BLaER1 treated with 17β-estradiol and CSF1 and Interleukin-3, amounts not matched to agents 10 nM and 100 nM (cell line): ENCODE measurements around the gene NUP98.
"Not testable (repeated sequence)": the region's sequence is repeated elsewhere in the genome, so short reads cannot be mapped to it uniquely, and the experiment has no call there.

Source experiments
- H3K27ac ChIP-seq, 11 experiments: shearing (Covaris generic); formaldehyde crosslinking; 2 replicates each; pipeline ENCODE4 v1.8.1; 2022
- H3K27me3 ChIP-seq, 11 experiments: shearing (Covaris generic); formaldehyde crosslinking; 2 replicates each; pipeline ENCODE4 v1.8.1; 2022
- H3K36me3 ChIP-seq, 11 experiments: shearing (Covaris generic); formaldehyde crosslinking; 2 replicates each; pipeline ENCODE4 v1.8.1; 2022
- H3K4me1 ChIP-seq, 10 experiments: shearing (Covaris generic); formaldehyde crosslinking; 2 replicates each; pipeline ENCODE4 v1.8.1; 2022
- H3K4me2 ChIP-seq, 11 experiments: shearing (Covaris generic); formaldehyde crosslinking; 2 replicates each; pipeline ENCODE4 v1.8.1; 2022
- H3K4me3 ChIP-seq, 10 experiments: shearing (Covaris generic); formaldehyde crosslinking; 2 replicates each; pipeline ENCODE4 v1.8.1; 2022
- H3K9ac ChIP-seq, 11 experiments: shearing (Covaris generic); formaldehyde crosslinking; 2 replicates each; pipeline ENCODE4 v1.8.1; 2022
- H3K9me3 ChIP-seq, 11 experiments: shearing (Covaris generic); formaldehyde crosslinking; replicated peaks in 1 of 11; 2 replicates each; pipeline ENCODE4 v1.8.1; 2022
- H4K20me1 ChIP-seq, 11 experiments: shearing (Covaris generic); formaldehyde crosslinking; 2 replicates each; pipeline ENCODE4 v1.8.1; 2022
- Cebpa-rat ChIP-seq, 11 experiments: shearing (Covaris generic); IDR thresholded peaks; 2 replicates each; pipeline ENCODE4 v1.8.1; 2022

NUP98 gene

GRCh38 chr11:3783611-3784010 lies 13.7 kb downstream of the NUP98 start:
- H3K4me1 ChIP-seq = peaks cover 37 to 84% (median 69%) of the 10 kb centered on the region in 10 experiments
- H3K4me3 ChIP-seq = no peak overlapping the region
- peak overlapping the region in 6 of 11 experiments; percentile 66 to 87 (median 78); a peak in 11 of 22 replicates for H3K4me2 ChIP-seq
- peaks cover 23 to 91% (median 73%) of the 10 kb centered on the region in 11 experiments for H3K36me3 ChIP-seq
- peak overlapping the region in 10 of 11 experiments; percentile 65 to 82 (median 76); a peak in 13 of 22 replicates for H3K27ac ChIP-seq
- no peaks in the 10 kb centered on the region for H3K9me3 ChIP-seq
- peaks cover 76 to 100% (median 97%) of the 10 kb centered on the region in 11 experiments for H4K20me1 ChIP-seq
- H3K9ac ChIP-seq = no peak overlapping the region; a peak in 3 of 22 replicates
- TF ChIP-seq Cebpa-rat (IDR thresholded peaks at IDR 0.05) = no peak
- H3K27me3 ChIP-seq = no peaks in the 10 kb centered on the region

GRCh38 chr11:3782963-3783362 lies 14.4 kb downstream of the NUP98 start:
- H3K4me2 ChIP-seq = peak overlapping the region in 6 of 11 experiments; percentile 0 to 87 (median 78); a peak in 10 of 22 replicates
- H3K9ac ChIP-seq = peak overlapping the region in 1 of 11 experiments; percentile 10; a peak in 3 of 22 replicates
- no peak overlapping the region for H3K4me3 ChIP-seq
- no peak for TF ChIP-seq Cebpa-rat (IDR thresholded peaks at IDR 0.05)
- peaks cover 74 to 100% (median 96%) of the 10 kb centered on the region in 11 experiments for H4K20me1 ChIP-seq
- H3K9me3 ChIP-seq = no peaks in the 10 kb centered on the region
- H3K4me1 ChIP-seq = peaks cover 37 to 78% (median 63%) of the 10 kb centered on the region in 10 experiments
- no peaks in the 10 kb centered on the region for H3K27me3 ChIP-seq
- H3K27ac ChIP-seq = peak overlapping the region in 9 of 11 experiments; percentile 30 to 79 (median 52); a peak in 14 of 22 replicates
- peaks cover 30 to 91% (median 73%) of the 10 kb centered on the region in 11 experiments for H3K36me3 ChIP-seq

DNA sequence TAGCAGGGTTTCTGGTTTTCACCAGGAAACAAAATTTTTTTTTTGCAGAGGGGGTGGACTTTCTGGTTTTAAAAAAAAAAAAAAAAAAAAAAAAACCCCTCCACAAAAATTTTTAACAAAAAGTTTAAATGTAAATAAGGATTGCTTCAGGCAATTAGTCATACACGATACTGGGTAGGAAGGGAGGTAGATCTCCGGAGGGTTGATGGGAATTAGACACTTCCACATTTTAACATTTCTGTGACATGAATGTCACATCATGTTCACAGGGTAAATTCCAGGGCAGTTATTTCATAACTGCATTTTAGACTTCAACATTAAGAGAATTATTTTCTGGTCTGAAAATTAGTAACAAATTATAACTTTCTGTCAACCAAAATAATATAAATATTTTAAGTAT lies 15.9 kb downstream of the NUP98 start:
- H3K36me3 ChIP-seq = peaks cover 45 to 95% (median 78%) of the 10 kb centered on the region in 11 experiments
- H3K9me3 ChIP-seq = no peaks in the 10 kb centered on the region
- H4K20me1 ChIP-seq = peaks cover 61 to 99% (median 87%) of the 10 kb centered on the region in 11 experiments
- peaks cover 27 to 62% (median 47%) of the 10 kb centered on the region in 10 experiments for H3K4me1 ChIP-seq
- no peak for TF ChIP-seq Cebpa-rat (IDR thresholded peaks at IDR 0.05)
- H3K27me3 ChIP-seq = no peaks in the 10 kb centered on the region
- peak overlapping the region in 7 of 11 experiments; percentile 5 to 79 (median 50); a peak in 8 of 22 replicates for H3K27ac ChIP-seq
- no peak overlapping the region for H3K4me3 ChIP-seq
- peak overlapping the region in 3 of 11 experiments; percentile 53 to 81 (median 53); a peak in 4 of 22 replicates for H3K4me2 ChIP-seq
- H3K9ac ChIP-seq = peak overlapping the region in 2 of 11 experiments; percentile 41 to 62; a peak in 2 of 22 replicates

GRCh38 chr11:3775736-3776406 lies 21.5 kb downstream of the NUP98 start:
- Histone ChIP-seq H3K9me3 (no peaks in the 10 kb centered on the region), H3K9ac (no peak overlapping the region), H3K36me3 (peaks cover 99 to 100% (median 100%) of the 10 kb centered on the region in 11 experiments), H4K20me1 (peaks cover 23 to 94% (median 77%) of the 10 kb centered on the region in 11 experiments; a peak in 21 of 22 replicates), H3K4me1 (peaks cover 0 to 7% (median 0%) of the 10 kb centered on the region in 10 experiments; a peak in 6 of 20 replicates), H3K27ac (no peak overlapping the region), H3K4me2 (no peak overlapping the region), H3K27me3 (no peaks in the 10 kb centered on the region), H3K4me3 (no peak overlapping the region)
- TF ChIP-seq Cebpa-rat (IDR thresholded peaks at IDR 0.05) = no peak

GRCh38 chr11:3773180-3773579 lies 24.2 kb downstream of the NUP98 start:
- no peak for TF ChIP-seq Cebpa-rat (IDR thresholded peaks at IDR 0.05)
- no peak overlapping the region for H3K4me3 ChIP-seq
- no peak overlapping the region for H3K27ac ChIP-seq
- H3K9me3 ChIP-seq = no peaks in the 10 kb centered on the region
- peaks cover 11 to 93% (median 60%) of the 10 kb centered on the region in 11 experiments; a peak in 21 of 22 replicates for H4K20me1 ChIP-seq
- no peaks in the 10 kb centered on the region for H3K27me3 ChIP-seq
- H3K36me3 ChIP-seq = peaks cover 99 to 100% (median 100%) of the 10 kb centered on the region in 11 experiments
- H3K9ac ChIP-seq = no peak overlapping the region
- no peak overlapping the region for H3K4me2 ChIP-seq
- peaks cover 0 to 4% (median 0%) of the 10 kb centered on the region in 10 experiments; a peak in 2 of 20 replicates for H3K4me1 ChIP-seq

GRCh38 chr11:3767536-3767935 lies 29.8 kb downstream of the NUP98 start:
- Histone ChIP-seq H3K9ac (0 out of 22 replicates have a peak overlapping the region, but pooled peaks of 1 of the 11 experiments have one; percentile 36), H4K20me1 (peaks cover 4 to 92% (median 56%) of the 10 kb centered on the region in 11 experiments; a peak in 20 of 22 replicates), H3K4me2 (peak overlapping the region in 3 of 11 experiments; percentile 11 to 44 (median 38); a peak in 4 of 22 replicates), H3K4me1 (peaks cover 0 to 16% (median 0%) of the 10 kb centered on the region in 10 experiments; a peak in 6 of 20 replicates), H3K9me3 (no peaks in the 10 kb centered on the region), H3K27me3 (no peaks in the 10 kb centered on the region), H3K36me3 (peaks cover 100% of the 10 kb centered on the region in 11 experiments), H3K4me3 (no peak overlapping the region), H3K27ac (peak overlapping the region in 2 of 11 experiments; percentile 15 to 26; a peak in 3 of 22 replicates)
- TF ChIP-seq Cebpa-rat (IDR thresholded peaks at IDR 0.05) = no peak

- H3K9me3 ChIP-seq, H3K27me3 ChIP-seq, H3K4me3 ChIP-seq: not testable (repeated sequence)
- Histone ChIP-seq H4K20me1 (peaks cover 3 to 95% (median 52%) of the 10 kb centered on the region in 11 experiments; a peak in 20 of 22 replicates), H3K4me1 (peaks cover 0 to 16% (median 0%) of the 10 kb centered on the region in 10 experiments; a peak in 6 of 20 replicates), H3K9ac (0 out of 22 replicates have a peak overlapping the region, but pooled peaks of 1 of the 11 experiments have one; percentile 36), H3K36me3 (peaks cover 100% of the 10 kb centered on the region in 11 experiments), H3K27ac (peak overlapping the region in 1 of 11 experiments; percentile 26; a peak in 2 of 22 replicates), H3K4me2 (peak overlapping the region in 1 of 11 experiments; percentile 11; a peak in 1 of 22 replicates)
These were observed 30.5 kb downstream of the NUP98 start for GRCh38 chr11:3766836-3767235.

DNA sequence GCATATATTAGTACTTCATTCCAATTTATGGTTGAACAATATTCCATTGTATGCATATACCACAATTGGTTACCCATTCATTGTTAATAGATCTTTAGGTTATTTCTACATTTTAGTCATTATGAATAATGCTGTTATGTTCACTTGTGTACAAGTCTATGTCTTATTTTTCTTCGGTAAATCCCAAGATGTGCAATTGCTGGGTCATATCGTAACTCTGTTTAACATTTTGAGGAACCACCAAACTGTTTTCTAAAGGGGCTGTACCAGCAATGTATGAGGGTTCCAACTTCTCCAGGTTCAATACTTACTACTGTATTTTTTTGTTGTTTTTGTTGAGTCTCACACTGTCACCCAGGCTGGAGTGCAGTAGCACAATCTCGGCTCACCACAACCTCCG lies 33.1 kb downstream of the NUP98 start:
- Histone ChIP-seq H3K4me3 (no peak overlapping the region), H3K27ac (no peak overlapping the region), H3K9ac (no peak overlapping the region), H3K4me1 (peaks cover 0 to 16% (median 0%) of the 10 kb centered on the region in 10 experiments; a peak in 6 of 20 replicates), H3K9me3 (no peaks in the 10 kb centered on the region), H3K27me3 (no peaks in the 10 kb centered on the region), H3K36me3 (peaks cover 100% of the 10 kb centered on the region in 11 experiments), H4K20me1 (peaks cover 3 to 93% (median 51%) of the 10 kb centered on the region in 11 experiments; a peak in 20 of 22 replicates), H3K4me2 (no peak overlapping the region)
- TF ChIP-seq Cebpa-rat (IDR thresholded peaks at IDR 0.05) = no peak

- H3K4me2 ChIP-seq = no peak overlapping the region
- H3K9ac ChIP-seq = no peak overlapping the region
- H3K9me3 ChIP-seq = no peaks in the 10 kb centered on the region
- H3K4me1 ChIP-seq = no peaks in the 10 kb centered on the region
- H3K27ac ChIP-seq = no peak overlapping the region
- TF ChIP-seq Cebpa-rat (IDR thresholded peaks at IDR 0.05) = no peak
- no peak overlapping the region for H3K4me3 ChIP-seq
- peaks cover 3 to 84% (median 65%) of the 10 kb centered on the region in 11 experiments; a peak in 20 of 22 replicates for H4K20me1 ChIP-seq
- peaks cover 99 to 100% (median 100%) of the 10 kb centered on the region in 11 experiments for H3K36me3 ChIP-seq
- H3K27me3 ChIP-seq = no peaks in the 10 kb centered on the region
These were observed 42.2 kb downstream of the NUP98 start for GRCh38 chr11:3755151-3755550.
